RWPE2 (cell line): ENCODE data around the gene KIAA1671.

Experiments used
- ATAC-seq: fragments of 200-7000 bp; cut with Tn5 transposase; 3 replicates; pipeline ENCODE4 v1.9.1; 2021; ENCODE audit warnings: low read depth
- DNase-seq: peaks from one replicate; pipeline ENCODE4 v3.0.0-alpha.2; 2020; ENCODE audit warnings: low spot score
- H3K27ac ChIP-seq: fragments of 450-650 bp; 2 replicates; pipeline ENCODE4 v1.5.1; 2017; ENCODE audit warnings: mild to moderate bottlenecking; ENCODE audit not compliant: poor library complexity, severe bottlenecking
- H3K27me3 ChIP-seq: fragments of 250-450 bp; sonication (Bioruptor Pico); 2 replicates; pipeline ENCODE4 v1.5.1; 2021; ENCODE audit warnings: mild to moderate bottlenecking, moderate library complexity; ENCODE audit not compliant: insufficient read depth, poor library complexity, severe bottlenecking
- H3K36me3 ChIP-seq: fragments of 250-450 bp; sonication (Bioruptor Pico); 2 replicates; pipeline ENCODE4 v1.5.1; 2020; ENCODE audit warnings: low read depth, mild to moderate bottlenecking, moderate library complexity
- H3K4me1 ChIP-seq: fragments of 250-450 bp; sonication (Bioruptor Pico); 2 replicates; pipeline ENCODE4 v1.5.1; 2021; ENCODE audit warnings: mild to moderate bottlenecking, moderate library complexity; ENCODE audit not compliant: insufficient read depth, poor library complexity, severe bottlenecking
- H3K4me3 ChIP-seq: fragments of 250-450 bp; sonication (Bioruptor Pico); 2 replicates; pipeline ENCODE4 v1.5.1; 2021; ENCODE audit warnings: mild to moderate bottlenecking, moderate library complexity; ENCODE audit not compliant: severe bottlenecking
- H3K9me3 ChIP-seq: fragments of 250-450 bp; sonication (Bioruptor Pico); 2 replicates; pipeline ENCODE4 v1.5.1; 2021; ENCODE audit warnings: mild to moderate bottlenecking, moderate library complexity; ENCODE audit not compliant: severe bottlenecking
- CTCF ChIP-seq: fragments of 450-650 bp; IDR thresholded peaks from one replicate; pipeline ENCODE4 v1.5.1; 2017; ENCODE audit warnings: mild to moderate bottlenecking, moderate library complexity; ENCODE audit not compliant: poor library complexity, severe bottlenecking

KIAA1671 gene

DNA sequence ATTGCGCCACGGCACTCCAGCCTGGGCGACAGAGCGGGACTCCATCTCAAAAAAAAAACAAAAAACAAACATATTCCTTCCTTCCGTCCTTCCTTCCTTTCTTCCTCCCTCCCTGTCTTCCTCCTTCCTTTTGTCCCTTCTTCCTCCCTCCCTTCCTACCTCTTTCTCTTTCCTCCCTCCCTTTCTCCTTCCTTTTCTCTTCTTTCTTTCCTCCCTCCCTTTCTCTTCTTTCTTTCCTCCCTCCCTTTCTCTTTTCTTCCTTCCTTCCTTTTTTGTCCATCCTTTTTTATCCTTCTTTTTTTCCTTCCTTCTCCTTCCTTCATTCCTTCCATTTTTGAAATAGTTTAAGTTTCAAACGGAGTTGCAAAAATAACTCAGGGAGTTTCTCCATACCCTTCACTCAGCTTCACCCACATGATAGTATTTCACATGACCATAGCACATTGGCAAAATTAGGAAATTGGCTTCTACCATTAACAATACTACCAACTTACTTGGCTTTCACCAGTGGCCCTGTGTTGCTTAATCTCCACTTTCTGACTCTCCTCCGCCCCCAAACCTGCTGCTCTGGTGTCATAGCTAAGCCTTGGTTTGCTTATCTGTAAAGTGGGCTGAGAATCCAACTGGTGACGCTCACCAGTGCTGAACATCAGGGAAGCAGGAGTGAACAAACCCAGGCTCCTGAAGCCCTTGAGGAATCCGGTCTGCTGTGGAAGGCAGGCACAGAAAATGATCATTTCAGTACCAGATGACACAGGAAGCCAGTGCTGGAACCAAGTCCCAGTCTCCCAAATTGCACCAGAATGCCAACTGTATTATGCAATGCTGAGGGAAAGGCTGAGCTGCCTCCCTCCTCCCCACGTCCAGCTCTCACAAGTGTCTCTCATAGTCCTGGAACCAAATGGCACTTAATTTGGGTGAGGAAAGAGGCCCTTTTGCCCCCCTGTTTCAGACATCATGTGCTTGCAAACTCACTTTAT is 229.9 kb downstream of the KIAA1671 start:
- no peak for DNase-seq
- Histone ChIP-seq H3K27me3 (no peaks in the 10 kb centered on the region), H3K27ac (no peak overlapping the region), H3K4me1 (no peaks in the 10 kb centered on the region), H3K4me3 (no peak overlapping the region), H3K36me3 (peaks cover 62% of the 10 kb centered on the region), H3K9me3 (no peaks in the 10 kb centered on the region)
- no peak for ATAC-seq
- no peak for TF ChIP-seq CTCF

DNA sequence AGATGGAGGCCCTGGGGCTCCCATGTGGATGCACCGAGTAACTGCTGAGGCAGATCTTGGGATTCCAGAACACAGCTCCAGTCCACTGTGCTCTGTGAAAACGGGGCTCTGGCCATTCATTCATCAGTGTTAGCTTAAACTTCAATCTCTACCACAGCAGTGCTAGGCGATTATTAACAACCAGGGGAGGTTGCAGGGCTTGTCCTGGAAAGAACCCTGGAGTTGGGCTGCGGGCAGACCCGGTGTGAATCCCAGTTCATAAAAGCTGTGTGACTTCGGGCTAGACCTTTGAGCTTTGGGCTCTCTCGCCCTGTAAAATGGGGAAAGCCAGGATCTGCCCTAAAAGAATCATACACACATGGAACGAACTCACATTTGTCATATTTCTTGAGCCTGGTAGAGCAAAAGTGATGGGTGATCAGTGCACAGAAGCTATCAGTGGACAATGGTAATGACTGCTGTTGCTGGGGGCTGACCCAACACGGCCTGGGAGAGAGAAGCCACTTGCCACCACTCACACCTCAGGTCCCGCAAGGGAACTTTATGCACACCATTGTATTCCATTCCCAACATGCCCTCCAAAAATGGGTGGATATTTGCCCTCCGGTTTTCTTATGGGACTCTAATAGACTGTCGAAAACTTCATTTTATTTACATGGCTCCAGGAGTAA is 231.6 kb downstream of the KIAA1671 start:
- Histone ChIP-seq H3K27me3 (no peaks in the 10 kb centered on the region), H3K9me3 (no peaks in the 10 kb centered on the region), H3K36me3 (peaks cover 66% of the 10 kb centered on the region), H3K27ac (no peak overlapping the region), H3K4me1 (no peaks in the 10 kb centered on the region), H3K4me3 (no peak overlapping the region)
- ATAC-seq: no peak
- no peak for DNase-seq
- no peak for TF ChIP-seq CTCF

- Histone ChIP-seq H3K4me3 (no peak overlapping the region), H3K27me3 (no peaks in the 10 kb centered on the region), H3K27ac (no peak overlapping the region), H3K4me1 (no peaks in the 10 kb centered on the region), H3K36me3 (peaks cover 65% of the 10 kb centered on the region), H3K9me3 (no peaks in the 10 kb centered on the region)
- no peak for TF ChIP-seq CTCF
- DNase-seq (no peak), ATAC-seq (no peak)
These were observed 233.6 kb downstream of the KIAA1671 start for GRCh38 chr22:25186140-25186539.

- no peak for ATAC-seq
- H3K27ac ChIP-seq: no peak overlapping the region
These were observed 235.0 kb downstream of the KIAA1671 start for GRCh38 chr22:25187469-25187868.

More at GRCh38 chr22:25187469-25187868, 235.0 kb downstream of the KIAA1671 start:
- H3K27me3 ChIP-seq: no peaks in the 10 kb centered on the region
- DNase-seq: no peak
- H3K4me1 ChIP-seq: no peaks in the 10 kb centered on the region
- H3K4me3 ChIP-seq: no peak overlapping the region
- no peak for TF ChIP-seq CTCF
- no peaks in the 10 kb centered on the region for H3K9me3 ChIP-seq
- H3K36me3 ChIP-seq: peaks cover 69% of the 10 kb centered on the region
